Activated CD8-positive, alpha-beta memory T cell treated with anti-CD3 and anti-CD28 coated beads for 1 hour (primary cell): ENCODE results near the gene SLC25A21.

Experiments used
- DNase-seq, 2 donors: peaks; one replicate each; pipeline ENCODE4 v3.0.0-alpha.2; 2020; ENCODE audit warnings: low read depth in 1 of 2; ENCODE audit errors: extremely low read depth in 1 of 2

Gene SLC25A21

GRCh38 chr14:36656687-36657398 lies 515.6 kb downstream of the SLC25A21 start:
- no peak for DNase-seq

DNA sequence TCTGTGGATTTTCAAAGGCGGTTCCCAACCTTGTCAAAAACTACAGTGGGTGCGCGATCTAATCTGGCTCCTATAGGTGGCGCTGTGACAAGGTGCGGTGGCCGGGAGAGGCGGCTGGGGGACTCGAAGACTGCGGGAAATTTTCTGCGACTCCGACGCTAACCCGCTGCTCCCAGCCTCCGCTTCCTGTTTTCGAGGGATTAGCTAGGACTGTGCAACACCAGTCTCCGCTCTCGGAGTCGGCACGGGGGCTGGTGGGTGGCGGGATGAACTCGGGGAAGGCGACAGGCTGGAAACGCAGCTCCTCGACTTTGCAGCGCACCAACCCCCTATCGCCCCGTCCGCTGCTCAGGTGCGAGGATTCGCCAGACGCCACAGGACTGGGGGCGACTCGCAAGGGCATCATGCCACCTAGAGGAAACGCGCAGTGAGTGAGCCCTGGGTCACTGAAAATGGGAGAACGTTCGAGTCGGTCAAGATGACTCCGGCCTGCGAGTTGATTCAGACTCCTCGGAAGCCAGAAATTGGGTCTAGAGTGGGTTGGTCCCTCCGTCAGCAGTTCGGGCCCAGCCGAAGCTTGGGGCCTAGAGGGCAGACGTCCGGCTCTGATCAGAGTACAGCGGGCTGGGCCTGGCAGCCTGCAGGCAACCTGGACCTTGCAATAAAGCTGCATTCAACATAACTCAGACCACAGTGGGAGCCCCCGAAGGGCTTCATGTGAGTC lies 516.3 kb downstream of the SLC25A21 start:
- DNase-seq = no peak

DNA sequence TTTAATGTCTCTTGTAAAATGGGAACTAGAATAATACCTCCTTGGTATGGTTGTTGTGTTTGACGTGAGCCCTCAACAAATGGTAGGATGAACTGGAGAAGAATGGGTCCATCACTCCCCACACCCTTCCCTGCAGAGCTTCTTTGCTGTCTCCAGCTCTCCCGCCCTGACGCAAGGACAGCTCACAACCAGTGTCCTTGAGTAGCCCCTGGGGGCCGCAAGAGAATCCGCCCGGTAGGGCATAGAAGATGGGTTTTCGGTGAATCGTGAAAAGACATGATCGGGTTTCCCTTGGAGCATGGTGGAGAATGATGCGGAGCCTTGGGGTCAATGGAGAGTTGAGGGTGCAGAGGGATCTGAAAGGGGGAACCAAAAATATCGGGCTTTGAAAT lies 516.8 kb downstream of the SLC25A21 start:
- no peak for DNase-seq

GRCh38 chr14:36654794-36655381 lies 517.5 kb downstream of the SLC25A21 start:
- DNase-seq = no peak

DNA sequence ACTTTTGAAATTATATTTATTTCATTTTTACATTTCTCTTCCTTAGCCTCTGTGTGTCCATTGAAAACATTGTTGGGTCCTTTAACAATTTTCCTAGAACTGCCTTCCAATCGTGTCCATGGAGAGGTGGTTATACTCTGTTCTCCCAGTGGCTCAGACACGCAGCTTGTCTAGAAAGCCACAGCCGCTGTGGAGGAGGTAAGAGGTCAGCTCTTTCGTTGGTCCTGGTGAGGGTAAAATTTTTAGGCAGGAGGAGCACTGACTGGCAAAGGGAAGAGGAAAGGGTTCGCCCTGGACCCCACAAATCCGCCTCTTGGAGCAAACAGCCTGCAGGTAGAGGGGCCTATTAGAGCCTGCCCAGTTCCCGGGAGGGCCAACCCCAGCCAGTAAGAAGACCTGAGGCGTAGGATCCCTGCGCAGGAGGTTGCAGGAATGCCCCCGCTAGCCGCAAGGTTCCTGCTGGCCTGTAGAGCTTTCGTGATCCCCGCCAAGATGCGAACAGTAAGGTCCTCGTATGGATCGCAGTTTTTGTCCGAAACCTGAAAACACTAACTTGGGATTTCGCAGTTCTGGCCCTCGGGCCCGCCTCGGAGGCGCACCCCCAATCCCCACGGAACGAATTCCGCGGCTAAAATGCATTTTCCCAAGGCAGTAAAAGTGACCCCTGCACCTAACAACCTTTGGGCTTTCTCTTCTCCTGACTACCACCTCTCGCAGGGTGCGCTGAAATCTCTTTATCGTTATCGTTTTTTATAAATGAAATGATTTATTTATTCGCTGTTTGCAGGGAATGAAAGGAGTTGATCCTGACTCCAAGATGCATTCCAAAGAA lies 518.2 kb downstream of the SLC25A21 start:
- DNase-seq = no peak

DNA sequence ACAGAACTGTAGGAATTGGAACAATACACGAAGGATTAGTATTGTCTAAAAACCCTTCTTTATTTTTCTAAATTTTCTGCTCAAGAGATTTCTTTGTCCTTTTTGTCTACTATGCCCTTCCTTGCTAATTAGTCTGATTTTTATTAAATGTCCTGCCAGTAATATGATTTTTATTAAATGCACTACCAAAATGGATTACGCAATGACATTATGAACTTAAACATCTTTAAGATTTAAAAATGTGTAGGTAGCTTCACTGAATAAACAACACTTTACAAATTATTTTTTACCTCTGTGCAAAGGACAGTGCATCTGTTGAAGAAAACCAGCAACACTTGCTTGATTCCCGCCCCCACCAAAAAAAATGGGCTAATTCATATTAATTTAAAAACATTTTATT lies 519.0 kb downstream of the SLC25A21 start:
- no peak for DNase-seq

- no peak for DNase-seq
Measured at GRCh38 chr14:36652542-36653201, 519.7 kb downstream of the SLC25A21 start.

- no peak for DNase-seq
Measured at GRCh38 chr14:36649872-36650650, 522.3 kb downstream of the SLC25A21 start.

- DNase-seq = no peak
Measured at GRCh38 chr14:36647824-36648753, 524.3 kb downstream of the SLC25A21 start.

DNA sequence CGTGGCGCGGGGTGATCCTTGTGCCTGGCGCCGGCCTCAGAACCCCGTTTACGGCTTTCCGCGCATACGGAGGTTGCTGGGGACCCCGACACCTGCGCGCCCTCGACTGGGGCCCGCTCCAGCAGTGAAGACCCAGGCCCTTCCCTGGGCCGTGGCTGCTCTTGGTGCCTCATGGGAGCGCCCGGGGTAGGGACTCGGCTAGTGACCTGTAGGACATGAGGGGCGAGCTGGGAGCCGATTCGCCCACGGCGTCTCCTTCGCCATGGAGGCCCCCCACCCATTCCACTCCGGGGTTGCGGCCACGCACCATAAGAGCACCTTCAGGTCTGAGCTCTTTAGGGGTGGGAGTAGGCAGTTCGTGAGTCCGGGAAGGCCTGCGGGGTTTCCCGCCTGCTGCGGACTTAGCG lies 525.0 kb downstream of the SLC25A21 start:
- no peak for DNase-seq

DNA sequence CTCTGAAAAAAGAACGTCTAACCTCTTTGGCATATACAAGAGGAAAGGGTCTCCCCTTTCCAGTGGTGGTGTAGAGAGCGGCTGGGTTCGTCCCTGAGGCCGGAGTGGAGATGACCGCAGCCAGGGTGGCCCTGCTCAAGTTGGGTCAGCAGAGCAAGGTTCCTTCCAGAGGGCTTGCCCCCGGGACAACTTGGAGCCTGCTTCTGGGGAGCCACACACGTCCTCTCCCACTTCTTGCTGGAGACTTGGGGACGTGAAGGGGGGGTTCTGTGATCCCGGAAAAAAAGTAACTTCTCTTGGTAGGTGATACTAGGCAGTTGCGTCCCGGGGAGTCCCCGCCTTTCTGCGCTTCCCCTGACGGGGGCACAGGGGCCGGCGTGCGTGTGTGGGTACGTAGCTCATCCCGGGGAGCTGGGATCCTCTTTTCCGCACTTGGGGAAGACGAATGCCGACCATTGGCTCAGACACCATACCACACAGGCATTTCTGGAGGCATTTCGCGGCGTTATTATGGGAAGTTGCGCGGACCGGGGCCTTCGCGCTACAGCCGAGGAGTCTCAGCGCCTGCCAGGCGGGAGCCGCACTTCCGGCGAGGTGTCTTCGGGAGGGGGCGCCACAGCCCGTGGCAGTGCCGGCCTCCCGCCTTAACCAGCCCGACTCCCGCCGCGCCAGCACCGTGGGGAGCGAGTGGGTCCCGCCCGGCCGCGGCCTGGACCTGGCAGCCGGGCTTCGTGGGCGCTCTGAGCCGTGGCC lies 525.6 kb downstream of the SLC25A21 start:
- no peak for DNase-seq

- DNase-seq = no peak
Measured at GRCh38 chr14:36633580-36633979, 538.8 kb downstream of the SLC25A21 start.
